Uterus (tissue), 4 donors: ENCODE measurements around the gene NMNAT2. TPM values are rescaled to one million over a fixed set of nuclear protein-coding genes. Genes with fewer than 3 reads are reported as not detected.
"Not testable (repeated sequence)": the region's sequence is repeated elsewhere in the genome, so short reads cannot be mapped to it uniquely, and the experiment has no call there.

ENCODE experiments used
- DNase-seq, 2 donors: peaks; one replicate each; pipeline ENCODE4 v3.0.0-alpha.2; 2019 to 2020
- H3K27ac ChIP-seq, 2 donors: fragments of 200-600 bp; sonication (generic); 1 replicate in 1 of 2; 2 replicates in 1 of 2; pipeline ENCODE4 v1.5.1; 2016 to 2018
- H3K27me3 ChIP-seq, 2 donors: fragments of 200-600 bp; sonication (generic); one replicate each; pipeline ENCODE4 v1.5.1; 2018 to 2019; ENCODE audit warnings: control low read depth in 1 of 2
- H3K36me3 ChIP-seq, 2 donors: fragments of 200-600 bp; sonication (generic); one replicate each; pipeline ENCODE4 v1.5.1; 2019; ENCODE audit warnings: control low read depth in 1 of 2
- H3K4me1 ChIP-seq, 2 donors: fragments of 200-600 bp; sonication (generic); one replicate each; pipeline ENCODE4 v1.5.1; 2018 to 2019; ENCODE audit warnings: control low read depth in 1 of 2
- H3K4me3 ChIP-seq, 2 donors: fragments of 200-600 bp; sonication (generic); 1 replicate in 1 of 2; 2 replicates in 1 of 2; pipeline ENCODE4 v1.5.1; 2018 to 2019; ENCODE audit warnings: mild to moderate bottlenecking in 1 of 2
- H3K9me3 ChIP-seq, 2 donors: fragments of 200-600 bp; sonication (generic); one replicate each; pipeline ENCODE4 v1.5.1; 2019; ENCODE audit warnings: control low read depth in 1 of 2
- POLR2A ChIP-seq, 2 donors: fragments of 450-650 bp; IDR thresholded peaks; one replicate each; pipeline ENCODE4 v1.6.1; 2016; ENCODE audit warnings: antibody characterized with exemption in 2 of 2, mild to moderate bottlenecking in 1 of 2, moderate library complexity in 1 of 2
- intact Hi-C: fragments of 100-400 bp; cut with DNase I; formaldehyde crosslinking; loops from one replicate; pipeline ENCODE4 v1.15.1; 2023; ENCODE audit warnings: low total_unique reads
- total RNA-seq, 4 donors: library from RNA; depleted of rRNA in 3 of 4; stranded (reverse); fragments of >200 nt in 3 of 4; gene quantifications; one replicate each; pipeline versions ENCODE4 v1.1.0 to v1.2.4, GENCODE V29; 2014 to 2023
- TF ChIP-seq, protein P1 (sequence below), 4 experiments: fragments of 200-600 bp in 2 of 4; fragments of 450-650 bp in 2 of 4; sonication (generic) in 2 of 4; IDR thresholded peaks; one replicate each; pipeline ENCODE4 v1.5.1; 2016 to 2019; ENCODE audit warnings: antibody characterized with exemption in 4 of 4, mild to moderate bottlenecking in 2 of 4, moderate library complexity in 1 of 4
- donor health status: DM: yes; HTN: yes; CAD: no.

NMNAT2 gene
- total RNA-seq, 4 donors from 2014 or later: 0.85 to 2.8 (median 1.5) TPM; not detected in 1

DNA sequence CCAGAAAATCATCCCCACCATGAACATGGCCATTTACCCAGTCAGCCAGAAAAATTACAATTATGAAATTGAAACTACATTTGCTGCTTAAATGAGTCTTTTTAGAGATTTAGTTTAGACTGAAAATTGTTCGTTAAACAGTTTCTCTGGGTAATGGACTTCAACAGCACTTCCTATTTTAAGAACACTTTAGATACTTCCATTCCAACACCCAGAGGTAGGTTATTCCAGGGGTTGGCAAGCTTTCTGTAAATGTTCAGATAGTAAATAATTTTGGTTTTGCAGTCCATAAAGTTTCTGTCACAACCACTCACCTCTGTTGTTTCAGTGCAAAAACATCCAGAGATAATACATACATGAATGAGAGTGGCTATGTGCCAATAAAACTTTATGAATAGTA, 10.2 kb downstream of the NMNAT2 start:
- no peak for TF ChIP-seq POLR2A (IDR thresholded peaks at IDR 0.05)
- TF ChIP-seq, protein P1, sequence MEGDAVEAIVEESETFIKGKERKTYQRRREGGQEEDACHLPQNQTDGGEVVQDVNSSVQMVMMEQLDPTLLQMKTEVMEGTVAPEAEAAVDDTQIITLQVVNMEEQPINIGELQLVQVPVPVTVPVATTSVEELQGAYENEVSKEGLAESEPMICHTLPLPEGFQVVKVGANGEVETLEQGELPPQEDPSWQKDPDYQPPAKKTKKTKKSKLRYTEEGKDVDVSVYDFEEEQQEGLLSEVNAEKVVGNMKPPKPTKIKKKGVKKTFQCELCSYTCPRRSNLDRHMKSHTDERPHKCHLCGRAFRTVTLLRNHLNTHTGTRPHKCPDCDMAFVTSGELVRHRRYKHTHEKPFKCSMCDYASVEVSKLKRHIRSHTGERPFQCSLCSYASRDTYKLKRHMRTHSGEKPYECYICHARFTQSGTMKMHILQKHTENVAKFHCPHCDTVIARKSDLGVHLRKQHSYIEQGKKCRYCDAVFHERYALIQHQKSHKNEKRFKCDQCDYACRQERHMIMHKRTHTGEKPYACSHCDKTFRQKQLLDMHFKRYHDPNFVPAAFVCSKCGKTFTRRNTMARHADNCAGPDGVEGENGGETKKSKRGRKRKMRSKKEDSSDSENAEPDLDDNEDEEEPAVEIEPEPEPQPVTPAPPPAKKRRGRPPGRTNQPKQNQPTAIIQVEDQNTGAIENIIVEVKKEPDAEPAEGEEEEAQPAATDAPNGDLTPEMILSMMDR (IDR thresholded peaks at IDR 0.05): no peak
- no peak overlapping the region for H3K27ac ChIP-seq
- no peaks in the 10 kb centered on the region for H3K9me3 ChIP-seq
- DNase-seq: no peak
- intact Hi-C loops: no loop called here
- H3K27me3 ChIP-seq: no peaks in the 10 kb centered on the region
- no peaks in the 10 kb centered on the region for H3K36me3 ChIP-seq
- no peaks in the 10 kb centered on the region for H3K4me1 ChIP-seq
- H3K4me3 ChIP-seq: no peak overlapping the region

DNA sequence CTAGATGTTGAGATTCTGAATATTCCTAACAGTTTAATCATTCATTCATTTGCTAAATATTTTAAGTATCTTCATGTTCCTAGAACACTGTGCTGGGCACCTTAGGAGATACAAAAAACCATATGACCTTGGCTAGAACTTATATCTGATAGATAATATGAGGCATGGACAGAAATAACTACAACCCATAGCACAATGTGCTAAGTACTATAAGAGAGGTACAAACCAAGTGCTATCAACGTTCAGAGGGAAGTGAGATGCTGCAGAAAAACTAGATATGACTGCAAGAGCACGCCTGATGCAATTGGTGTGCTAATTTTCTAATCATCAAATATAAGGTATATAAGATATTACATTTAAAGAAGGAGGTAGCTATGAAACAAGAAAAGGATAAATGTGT, 10.7 kb downstream of the NMNAT2 start:
- H3K27ac ChIP-seq: no peak overlapping the region
- no peaks in the 10 kb centered on the region for H3K4me1 ChIP-seq
- no peaks in the 10 kb centered on the region for H3K36me3 ChIP-seq
- H3K9me3 ChIP-seq: no peaks in the 10 kb centered on the region
- H3K4me3 ChIP-seq: no peak overlapping the region
- no peak for DNase-seq
- no peaks in the 10 kb centered on the region for H3K27me3 ChIP-seq
- TF ChIP-seq POLR2A (IDR thresholded peaks at IDR 0.05): no peak
- TF ChIP-seq, protein P1 (IDR thresholded peaks at IDR 0.05): no peak
- intact Hi-C loops: no loop called here

DNA sequence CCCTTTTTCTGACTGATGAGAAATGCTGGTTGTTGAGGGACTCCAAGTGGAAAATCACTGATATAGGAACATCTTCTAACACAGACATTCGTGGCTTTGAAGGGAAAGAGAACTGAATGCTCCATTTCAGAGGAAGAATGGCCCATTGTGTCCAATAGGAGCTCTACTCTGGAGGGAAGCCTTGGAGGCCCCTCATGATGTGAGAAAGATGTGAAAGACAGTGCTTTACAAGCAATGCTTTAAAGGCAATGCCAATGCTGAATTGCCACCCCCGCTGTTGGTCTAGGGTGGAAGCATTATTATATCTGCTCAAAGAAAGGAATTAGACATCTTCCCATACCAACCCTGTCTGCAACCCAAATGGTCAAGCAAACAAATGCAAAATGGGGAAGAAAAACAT, 13.7 kb downstream of the NMNAT2 start:
- no peaks in the 10 kb centered on the region for H3K9me3 ChIP-seq
- no peaks in the 10 kb centered on the region for H3K36me3 ChIP-seq
- no peak for TF ChIP-seq POLR2A (IDR thresholded peaks at IDR 0.05)
- TF ChIP-seq, protein P1 (IDR thresholded peaks at IDR 0.05): no peak
- no peaks in the 10 kb centered on the region for H3K4me1 ChIP-seq
- no peak for DNase-seq
- no peaks in the 10 kb centered on the region for H3K27me3 ChIP-seq
- intact Hi-C loops: no loop called here
- no peak overlapping the region for H3K4me3 ChIP-seq
- no peak overlapping the region for H3K27ac ChIP-seq

DNA sequence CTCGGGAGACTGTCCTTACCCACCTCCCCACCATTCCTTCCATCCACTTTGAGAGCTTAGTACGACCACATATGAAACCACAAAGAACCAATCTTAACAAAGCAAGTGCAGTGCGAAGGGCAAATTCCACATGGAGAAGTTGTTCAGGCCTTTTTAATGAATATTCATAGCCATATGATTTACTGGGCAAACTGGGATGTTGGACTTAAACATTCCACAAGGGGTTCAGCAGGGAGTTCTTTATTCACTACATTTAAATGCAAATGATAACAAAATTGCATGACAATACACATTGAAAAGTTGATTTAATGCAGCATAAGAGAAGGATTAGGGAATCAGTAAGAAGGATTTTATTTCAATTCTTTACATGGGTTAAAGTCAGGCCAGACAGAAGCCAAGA, 14.7 kb downstream of the NMNAT2 start:
- no peak for TF ChIP-seq POLR2A (IDR thresholded peaks at IDR 0.05)
- TF ChIP-seq, protein P1 (IDR thresholded peaks at IDR 0.05): no peak
- intact Hi-C loops: no loop called here
- H3K4me1 ChIP-seq: no peaks in the 10 kb centered on the region
- H3K36me3 ChIP-seq: no peaks in the 10 kb centered on the region
- H3K27ac ChIP-seq: no peak overlapping the region
- DNase-seq: no peak
- no peaks in the 10 kb centered on the region for H3K27me3 ChIP-seq
- no peak overlapping the region for H3K4me3 ChIP-seq
- no peaks in the 10 kb centered on the region for H3K9me3 ChIP-seq

DNA sequence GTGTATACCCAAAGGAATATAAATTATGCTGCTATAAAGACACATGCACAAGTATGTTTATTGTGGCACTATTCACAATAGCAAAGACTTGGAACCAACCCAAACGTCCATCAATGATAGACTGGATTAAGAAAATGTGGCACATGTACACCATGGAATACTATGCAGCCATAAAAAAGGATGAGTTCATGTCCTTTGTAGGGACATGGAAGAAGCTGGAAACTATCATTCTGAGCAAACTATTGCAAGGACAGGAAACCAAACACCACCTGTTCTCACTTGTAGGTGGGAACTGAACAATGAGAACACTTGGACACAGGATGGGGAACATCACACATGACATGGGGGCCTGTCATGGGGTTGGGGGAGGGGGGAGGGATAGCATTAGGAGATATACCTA, 16.6 kb downstream of the NMNAT2 start:
- DNase-seq, H3K27ac ChIP-seq, H3K36me3 ChIP-seq, intact Hi-C loops, H3K4me3 ChIP-seq, H3K27me3 ChIP-seq, H3K9me3 ChIP-seq, H3K4me1 ChIP-seq: not testable (repeated sequence)

DNA sequence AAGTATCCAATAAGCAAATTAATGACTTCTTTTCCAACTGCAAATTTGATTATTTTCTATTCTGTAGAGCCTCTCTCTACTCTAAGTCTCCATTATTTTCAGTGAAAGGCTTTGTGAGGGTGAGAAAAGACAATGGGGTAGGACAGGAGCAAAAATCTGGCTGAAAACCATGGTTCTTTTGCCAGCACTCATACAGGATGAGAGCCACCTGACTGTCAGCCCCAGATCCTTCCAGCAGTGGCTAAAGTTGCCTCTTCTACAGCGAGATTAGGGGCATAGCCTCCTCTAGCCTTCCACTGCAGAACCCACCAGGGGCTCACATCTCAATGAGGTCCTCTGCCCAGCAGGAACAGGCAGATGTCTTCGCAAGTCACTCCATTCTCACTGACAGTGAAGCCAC, 23.7 kb downstream of the NMNAT2 start:
- intact Hi-C loops: no loop called here
- DNase-seq: no peak
- no peaks in the 10 kb centered on the region for H3K27me3 ChIP-seq
- no peak overlapping the region for H3K27ac ChIP-seq
- TF ChIP-seq, protein P1 (IDR thresholded peaks at IDR 0.05): no peak
- no peak for TF ChIP-seq POLR2A (IDR thresholded peaks at IDR 0.05)
- no peaks in the 10 kb centered on the region for H3K36me3 ChIP-seq
- H3K9me3 ChIP-seq: no peaks in the 10 kb centered on the region
- H3K4me3 ChIP-seq: no peak overlapping the region
- H3K4me1 ChIP-seq: peaks cover 0 to 7% of the 10 kb centered on the region in 2 donors
